Stimulated activated CD8-positive, alpha-beta memory T cell treated with anti-CD3 and anti-CD28 coated beads, Interleukin-12 subunit alpha, Interleukin-12 subunit beta, amount 100 ng/mL, for 4 hours (primary cell): ENCODE data around the gene GOLGA6C.
"Not testable (repeated sequence)": the region's sequence is repeated elsewhere in the genome, so short reads cannot be mapped to it uniquely, and the experiment has no call there.

Experiments used
- DNase-seq: peaks from one replicate; pipeline ENCODE4 v3.0.0-alpha.2; 2020; ENCODE audit warnings: low read depth

The GOLGA6C gene

DNA sequence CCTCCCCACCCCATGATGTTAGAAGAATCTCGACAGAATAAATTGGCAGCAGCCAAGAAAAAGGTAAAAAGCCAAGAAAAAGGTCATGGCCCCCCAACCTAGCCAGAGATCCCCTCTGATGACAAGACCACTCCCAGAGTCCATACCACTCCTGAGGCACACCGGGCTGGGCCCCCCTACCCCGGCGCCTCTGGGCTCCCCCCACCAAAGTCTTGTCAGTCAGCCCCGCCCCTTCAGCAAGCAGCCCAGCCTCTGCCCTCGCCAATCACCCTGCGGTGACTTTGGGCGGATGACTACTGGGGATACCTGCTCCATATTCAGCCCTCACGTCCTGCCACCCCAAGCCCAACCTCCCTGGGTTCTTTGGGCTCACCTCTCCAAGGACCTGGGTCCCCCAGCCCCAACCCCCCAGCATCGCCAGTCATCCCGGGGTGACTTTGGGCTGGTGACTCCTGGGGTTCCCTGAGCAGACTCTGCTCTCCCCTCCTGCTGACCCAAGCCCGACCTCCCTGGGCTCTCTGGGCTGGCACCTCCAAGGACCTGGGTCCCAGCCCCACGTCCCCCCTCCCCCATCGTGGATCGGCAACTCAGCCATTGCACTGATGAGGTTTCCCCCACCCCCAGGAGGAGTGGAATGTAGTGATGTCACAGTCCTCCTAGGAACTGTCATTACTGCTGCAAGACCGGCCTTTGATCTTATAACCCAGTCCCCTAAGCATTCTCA is 648 bp downstream of the GOLGA6C start:
- not testable (repeated sequence) for DNase-seq

DNA sequence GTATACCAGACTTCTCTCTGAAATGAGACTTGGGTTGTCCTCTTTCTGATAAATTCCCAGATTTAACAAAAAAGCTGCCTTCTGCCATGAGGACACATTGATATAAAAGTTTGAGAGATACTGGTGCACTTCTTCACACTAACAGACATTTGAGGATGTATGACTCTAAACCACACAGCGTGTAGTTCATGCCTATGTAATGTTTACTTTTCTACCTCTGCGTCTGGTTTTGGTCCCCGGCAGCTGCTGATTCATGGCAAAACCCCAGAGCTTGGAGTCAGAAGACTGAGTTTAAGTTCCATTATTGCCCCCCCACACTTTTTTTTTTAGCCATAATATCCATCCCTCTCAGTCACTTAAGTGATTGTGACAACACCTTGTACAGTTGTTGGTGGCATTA is 1.7 kb downstream of the GOLGA6C start:
- not testable (repeated sequence) for DNase-seq

DNA sequence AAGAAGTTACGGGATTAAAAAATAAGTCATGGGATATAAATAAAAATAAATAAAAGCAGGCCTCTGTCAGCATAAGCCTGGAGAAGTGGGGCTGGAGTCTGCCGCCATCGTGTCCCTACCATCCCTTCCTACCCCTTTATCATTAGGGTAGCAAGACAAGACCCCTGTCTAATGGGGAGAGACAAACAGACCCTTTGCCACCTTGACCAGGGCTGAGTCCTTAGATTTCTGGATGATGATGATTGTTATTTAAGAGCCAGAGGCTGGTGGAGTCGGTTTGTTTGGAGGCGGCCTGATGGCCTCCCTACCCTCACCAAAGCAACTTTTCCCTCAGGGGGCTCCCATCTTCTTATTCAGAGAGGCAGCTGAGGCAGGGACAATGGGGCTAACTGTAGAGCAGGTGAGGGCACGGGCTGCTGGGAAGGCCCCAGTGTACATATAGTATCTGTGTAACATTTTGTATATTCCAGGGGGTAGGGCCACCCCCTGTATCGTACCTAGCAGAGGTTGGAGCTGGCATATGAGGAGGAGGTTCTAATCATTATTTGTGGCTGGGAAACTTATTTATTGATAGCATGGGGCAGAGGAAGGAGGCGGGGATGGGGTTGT is 15.7 kb downstream of the GOLGA6C start:
- not testable (repeated sequence) for DNase-seq

DNA sequence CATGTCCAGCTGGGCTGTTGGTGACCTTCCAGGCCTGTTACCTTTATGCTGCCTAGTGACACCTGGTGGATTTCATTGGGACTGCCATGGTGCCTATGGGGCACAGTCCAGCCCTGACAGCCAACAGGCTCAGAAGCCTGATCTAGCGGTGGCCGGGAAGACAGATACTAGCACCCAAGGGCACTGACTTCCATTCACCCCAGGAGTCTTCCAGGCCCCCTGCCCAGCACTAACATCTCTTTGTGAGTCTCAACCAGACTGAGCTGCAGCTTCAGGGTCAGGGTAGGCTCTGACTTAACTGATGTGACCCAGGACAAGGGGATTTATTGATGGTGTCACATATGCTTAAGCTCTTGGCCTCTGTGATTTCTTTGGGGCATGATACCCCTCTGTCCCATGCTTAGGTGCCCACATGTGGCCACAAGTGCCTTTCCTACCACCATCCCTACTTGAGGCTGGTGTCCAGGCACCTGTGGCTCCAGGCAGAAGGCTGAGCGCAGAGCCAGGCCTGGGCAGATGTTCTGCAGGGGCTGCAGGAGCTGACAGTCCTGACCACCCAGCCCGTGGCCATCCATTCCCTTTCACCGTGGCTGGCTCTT is 16.5 kb downstream of the GOLGA6C start:
- DNase-seq, result peak; percentile 24

DNA sequence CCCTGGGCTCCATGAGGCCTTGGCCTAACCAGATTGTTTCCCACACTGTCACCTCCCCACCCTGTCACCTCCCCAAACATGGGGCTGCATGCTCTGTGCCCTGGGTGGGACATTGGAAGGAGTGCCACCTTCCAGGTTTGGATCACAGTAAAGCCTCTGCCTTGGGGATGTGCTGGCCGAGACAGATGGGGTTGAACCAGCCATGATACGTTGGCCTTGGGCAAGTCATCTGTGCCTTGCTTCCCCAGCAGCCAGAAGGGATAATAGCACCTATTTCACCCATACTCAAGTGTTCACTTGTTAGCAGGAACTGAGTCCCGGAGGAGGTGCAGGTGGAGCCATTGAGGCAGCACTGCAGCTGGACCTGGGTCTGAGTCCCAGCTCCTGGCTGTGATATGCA is 17.5 kb downstream of the GOLGA6C start:
- not testable (repeated sequence) for DNase-seq

DNA sequence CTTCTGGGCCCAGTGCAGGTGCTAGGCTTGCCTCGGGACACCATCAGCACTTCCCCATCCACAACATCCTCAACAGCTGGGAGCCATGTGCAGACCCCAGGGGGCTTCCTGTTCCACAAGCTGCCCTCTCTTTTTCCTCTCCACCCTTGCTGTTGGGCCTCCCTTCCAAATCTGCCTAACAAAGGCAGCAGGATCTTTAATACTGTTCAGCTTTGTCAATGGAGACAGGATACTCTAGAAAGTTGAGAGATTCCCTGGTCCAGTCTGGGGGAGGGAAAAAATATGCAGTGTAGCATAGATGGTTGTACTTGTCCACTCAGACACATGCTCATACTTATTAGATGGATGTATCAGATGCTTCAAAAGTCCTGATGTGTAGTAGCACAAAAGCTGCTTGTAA is 20.4 kb downstream of the GOLGA6C start:
- DNase-seq, result not testable (repeated sequence)

DNA sequence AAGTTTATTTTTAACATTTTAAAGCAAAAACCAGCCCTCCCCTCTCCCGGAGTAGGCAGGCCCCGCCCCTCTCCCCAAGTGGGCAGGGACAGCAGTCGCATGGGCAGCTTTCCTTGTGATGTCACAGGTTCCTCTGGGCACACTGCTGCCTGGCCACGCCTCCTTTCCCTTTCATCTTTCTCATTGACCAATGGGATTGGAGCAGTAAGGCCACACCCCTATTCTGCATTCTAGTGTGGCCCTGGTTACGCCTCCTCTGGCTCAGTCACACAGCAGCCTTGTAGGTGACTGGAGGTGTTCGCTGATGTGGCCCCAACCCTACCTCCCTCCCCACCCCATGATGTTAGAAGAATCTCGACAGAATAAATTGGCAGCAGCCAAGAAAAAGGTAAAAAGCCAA is 24.4 kb downstream of the GOLGA6C start, which contains the start of gene GOLGA6D:
GOLGA6D (plus strand) TSS at position 264 of the 400 bp plus-strand sequence; CDS start at position 305, 41 bp downstream.
- not testable (repeated sequence) for DNase-seq

DNA sequence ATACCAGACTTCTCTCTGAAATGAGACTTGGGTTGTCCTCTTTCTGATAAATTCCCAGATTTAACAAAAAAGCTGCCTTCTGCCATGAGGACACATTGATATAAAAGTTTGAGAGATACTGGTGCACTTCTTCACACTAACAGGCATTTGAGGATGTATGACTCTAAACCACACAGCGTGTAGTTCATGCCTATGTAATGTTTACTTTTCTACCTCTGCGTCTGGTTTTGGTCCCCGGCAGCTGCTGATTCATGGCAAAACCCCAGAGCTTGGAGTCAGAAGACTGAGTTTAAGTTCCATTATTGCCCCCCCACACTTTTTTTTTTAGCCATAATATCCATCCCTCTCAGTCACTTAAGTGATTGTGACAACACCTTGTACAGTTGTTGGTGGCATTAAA is 26.0 kb downstream of the GOLGA6C start:
- DNase-seq, result not testable (repeated sequence)

DNA sequence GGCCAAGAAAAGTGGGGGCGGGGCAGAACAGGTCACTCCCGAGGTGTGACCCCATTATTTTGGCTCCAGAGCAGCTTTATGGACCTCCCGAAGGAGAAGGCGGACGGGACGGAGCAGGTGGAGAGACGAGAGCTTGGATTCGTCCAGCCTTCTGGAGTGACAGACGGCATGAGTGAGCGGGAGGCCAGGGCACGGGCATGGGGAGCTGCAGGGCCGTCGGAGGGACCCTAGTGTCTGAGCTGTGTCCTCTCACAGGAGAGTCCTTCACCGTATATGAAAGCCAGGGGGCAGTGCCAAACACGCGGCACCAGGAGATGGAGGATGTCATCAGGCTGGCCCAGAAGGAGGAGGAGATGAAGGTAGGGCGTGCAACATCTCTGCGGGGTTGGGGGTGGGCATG is 35.5 kb downstream of the GOLGA6C start:
- DNase-seq, result not testable (repeated sequence)

DNA sequence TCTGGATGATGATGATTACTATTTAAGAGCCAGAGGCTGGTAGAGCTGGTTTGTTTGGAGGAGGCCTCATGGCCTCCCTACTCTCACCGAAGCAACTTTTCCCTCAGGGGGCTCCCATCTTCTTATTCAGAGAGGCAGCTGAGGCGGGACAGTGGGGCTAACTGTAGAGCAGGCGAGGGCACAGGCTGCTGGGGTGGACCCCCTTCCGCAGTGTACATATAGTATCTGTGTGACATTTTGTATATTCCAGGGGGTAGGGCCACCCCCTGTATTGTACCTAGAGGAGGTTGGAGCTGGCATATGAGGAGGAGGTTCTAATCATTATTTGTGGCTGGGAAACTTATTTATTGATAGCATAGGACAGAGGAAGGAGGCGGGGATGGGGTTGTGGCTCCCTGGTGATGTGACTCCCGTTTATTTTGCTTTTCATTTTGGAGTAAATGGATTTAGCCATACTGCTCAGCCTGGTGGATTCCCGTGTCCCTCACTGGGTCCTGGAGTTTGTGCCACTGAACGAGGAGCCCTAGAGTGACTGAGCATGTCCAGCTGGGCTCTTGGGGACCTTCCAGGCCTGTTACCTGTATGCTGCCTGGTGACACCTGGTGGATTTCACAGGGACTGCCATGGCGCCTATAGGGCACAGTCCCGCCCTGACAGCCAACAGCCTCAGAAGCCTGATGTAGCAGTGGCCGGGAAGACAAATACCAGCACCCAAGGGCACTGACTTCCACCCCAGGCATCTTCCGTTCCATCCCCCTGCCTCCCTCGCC is 40.6 kb downstream of the GOLGA6C start:
- DNase-seq, result not testable (repeated sequence)

DNA sequence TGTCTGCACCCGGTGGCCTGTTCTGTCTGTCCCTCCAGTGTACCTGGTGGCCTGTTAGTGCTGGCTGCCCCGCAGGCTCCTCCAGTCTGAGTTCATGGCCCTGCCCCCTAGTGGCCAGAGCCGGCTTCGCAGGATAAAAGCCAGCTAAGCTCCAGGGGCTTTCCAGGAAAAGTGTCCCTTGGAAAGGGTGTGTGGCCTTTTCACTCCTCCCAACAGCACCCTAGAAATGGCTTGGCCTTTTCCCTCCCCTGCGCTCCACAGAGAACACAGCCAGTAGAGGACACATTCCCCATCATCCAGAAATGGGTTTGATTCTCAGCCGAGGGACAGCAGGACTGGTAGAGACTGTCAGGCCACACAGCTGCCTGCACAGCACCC is 41.2 kb downstream of the GOLGA6C start:
- DNase-seq, result peak; percentile 32

DNA sequence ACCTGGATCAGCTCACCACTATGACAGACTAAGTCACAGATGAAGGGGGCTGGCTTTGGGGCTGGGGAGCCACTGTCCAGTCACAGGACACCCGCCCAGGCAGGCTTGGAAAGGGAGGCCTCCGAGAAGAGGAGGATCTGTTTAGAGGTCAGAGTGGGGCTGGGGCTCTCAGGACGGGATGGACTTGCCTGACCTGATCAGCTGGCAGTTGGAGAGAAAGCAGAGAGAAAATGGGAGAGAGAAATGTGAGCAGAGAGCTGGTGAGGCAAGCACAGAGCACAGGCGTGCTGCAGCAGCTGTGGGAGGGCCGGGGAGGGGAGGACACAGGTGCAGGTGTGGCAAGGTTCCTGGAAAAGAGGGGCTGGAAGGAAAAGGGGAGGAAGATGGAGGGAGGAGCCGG is 41.9 kb downstream of the GOLGA6C start:
- not testable (repeated sequence) for DNase-seq

DNA sequence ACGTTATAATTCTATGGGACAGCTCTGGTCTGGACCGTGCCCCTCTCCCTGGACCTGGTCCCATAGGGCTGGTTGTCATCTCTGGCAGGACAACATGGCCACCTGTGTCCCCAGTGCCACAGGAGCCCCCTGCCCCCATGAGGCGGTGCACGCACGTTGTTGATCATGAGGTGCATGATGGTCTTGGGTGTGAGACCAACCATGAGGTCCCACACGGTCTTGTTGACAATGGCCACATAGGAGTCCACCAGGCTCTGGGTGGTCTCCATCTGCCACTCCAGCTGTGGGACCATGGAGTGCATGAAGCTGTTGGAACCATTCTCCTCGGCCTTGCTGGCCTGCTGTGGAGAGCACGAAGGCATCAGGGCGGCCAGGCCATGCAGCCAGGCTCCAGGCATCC is 44.2 kb downstream of the GOLGA6C start:
- DNase-seq, result no peak

DNA sequence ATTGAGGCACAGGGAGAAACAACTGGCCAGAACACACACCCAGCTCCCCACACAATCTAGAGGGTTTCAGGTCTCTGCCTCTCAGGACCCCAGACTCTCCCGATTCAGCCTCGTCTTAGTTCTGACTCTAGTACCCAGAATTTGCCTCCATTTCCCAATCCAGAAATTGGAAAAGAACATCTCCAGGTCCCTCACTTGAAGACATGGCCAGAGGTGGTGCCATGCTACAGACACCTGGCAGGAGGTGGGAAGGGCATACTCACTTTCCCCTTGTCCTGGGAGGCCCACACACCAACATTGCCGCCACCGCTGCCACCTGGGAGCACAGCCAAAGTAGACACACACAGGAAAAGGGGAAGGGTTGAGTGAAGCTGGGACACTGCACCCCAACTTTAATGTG is 44.6 kb downstream of the GOLGA6C start:
- DNase-seq, result not testable (repeated sequence)

DNA sequence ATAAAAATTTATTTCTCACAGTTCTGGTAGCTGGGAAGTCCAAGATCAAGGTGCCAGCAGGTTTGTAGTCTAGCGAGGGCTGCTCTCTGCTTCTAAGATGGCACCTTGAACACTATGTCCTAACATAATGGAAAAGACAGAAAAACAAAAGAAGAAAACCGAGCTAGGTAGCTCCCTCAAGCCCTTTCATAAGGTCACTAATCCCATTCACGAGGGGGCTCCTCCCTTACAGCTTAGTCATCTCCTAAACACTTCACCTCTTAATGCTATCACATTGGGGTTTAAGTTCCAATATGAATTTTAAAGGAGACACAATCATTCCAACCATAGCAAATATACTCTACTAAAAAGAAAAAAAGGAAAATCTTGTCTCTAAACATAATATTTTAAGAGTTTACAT is 48.1 kb downstream of the GOLGA6C start:
- no peak for DNase-seq

DNA sequence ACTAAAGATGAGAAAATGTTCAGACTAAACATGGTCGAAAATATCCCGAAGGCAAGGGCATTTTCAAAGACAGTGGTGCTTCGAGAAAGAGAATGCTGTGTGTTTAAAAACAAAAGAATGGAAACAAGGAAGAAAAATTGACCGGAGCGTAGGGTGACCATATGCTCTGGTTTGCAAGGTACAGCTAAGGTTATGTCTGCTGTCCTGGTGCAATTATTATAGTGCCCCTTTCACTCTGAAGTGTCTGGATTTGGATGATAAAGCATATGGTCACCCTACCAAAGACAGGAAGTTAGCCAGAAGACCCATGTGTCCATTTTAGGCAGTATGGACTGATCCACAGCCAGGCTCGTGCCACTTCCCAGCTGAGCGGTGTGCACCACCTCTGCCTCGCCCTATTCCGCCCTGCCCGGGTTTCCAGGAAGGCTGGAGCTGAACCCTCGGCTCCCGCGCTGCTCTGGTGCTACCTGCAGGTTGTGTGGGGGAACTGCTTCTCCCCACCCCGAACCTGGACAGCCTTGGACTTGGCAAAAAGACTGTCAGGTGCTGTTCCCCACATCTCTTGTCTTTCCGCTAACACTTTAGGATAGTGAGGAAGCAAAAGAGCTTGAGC is 49.8 kb downstream of the GOLGA6C start:
- no peak for DNase-seq

DNA sequence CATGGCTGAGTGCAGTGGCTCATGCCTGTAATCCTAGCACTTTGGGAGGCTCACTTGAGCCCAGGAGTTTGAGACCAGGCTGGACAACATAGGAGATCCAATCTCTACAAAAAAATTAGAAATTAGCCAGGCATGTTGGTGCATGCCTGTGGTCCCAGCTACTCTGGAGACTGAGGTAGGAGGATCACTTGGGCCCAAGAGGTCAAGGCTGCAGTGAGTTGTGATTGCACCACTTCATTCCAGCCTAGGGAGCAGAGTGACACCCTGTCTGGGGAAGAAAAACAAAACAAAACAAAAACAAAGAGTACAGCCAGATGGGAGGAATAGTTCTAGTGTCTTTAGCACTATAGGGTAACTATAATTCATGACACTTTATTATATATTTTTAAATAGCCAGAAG is 51.6 kb downstream of the GOLGA6C start:
- DNase-seq, result no peak

DNA sequence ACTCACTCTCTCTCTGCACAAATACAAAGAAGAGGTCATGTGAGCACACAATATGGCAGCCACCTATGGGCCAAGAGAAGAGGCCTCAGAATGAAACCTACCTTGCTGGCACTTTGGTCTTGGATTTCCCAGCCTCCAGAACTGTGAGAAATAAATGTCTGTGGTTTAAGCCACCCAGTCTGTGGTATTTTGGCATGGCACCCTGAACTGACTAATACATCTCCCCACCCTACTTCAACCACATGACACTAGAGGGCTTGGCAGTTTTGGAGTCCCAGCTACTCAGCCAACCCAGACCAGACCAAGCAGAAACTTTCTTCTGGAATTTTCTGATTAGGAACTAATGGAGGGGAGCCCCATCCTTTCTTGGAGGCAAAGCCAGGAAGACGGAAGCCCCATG is 54.4 kb downstream of the GOLGA6C start:
- DNase-seq, result not testable (repeated sequence)

DNA sequence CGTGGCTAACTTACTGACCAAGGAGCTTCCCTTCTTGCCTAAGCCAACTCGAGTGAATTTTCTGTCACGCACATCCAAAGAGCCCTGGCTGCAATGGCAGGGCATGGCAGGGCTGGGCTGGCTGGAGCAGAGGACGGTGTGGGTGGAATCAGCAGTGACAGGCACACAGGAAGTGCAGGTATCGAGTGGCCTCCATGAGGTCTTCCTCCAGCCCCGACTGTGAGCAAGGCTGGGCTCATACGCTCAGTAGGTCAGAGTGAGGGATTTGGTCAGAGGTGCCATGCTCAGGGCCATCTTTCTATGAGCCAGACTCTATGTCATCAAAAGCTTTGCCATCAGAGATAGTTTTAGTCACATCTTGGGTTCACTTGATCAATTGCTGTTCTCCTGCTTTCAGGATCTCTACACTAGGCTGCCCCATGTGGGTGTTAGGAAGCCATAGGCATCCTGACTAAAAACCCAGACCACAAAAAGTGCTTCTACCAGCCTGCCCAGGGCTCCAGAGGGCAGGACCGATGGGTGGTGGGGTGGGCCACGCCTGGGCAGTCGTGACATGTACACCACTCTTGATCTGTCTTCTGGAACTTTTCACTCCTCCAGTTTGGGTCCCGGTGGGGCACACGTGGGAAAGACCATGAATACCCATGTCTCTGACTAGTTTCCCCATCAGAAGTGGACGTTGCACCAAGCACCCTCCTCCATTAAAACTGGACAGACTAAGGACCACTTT is 55.1 kb downstream of the GOLGA6C start:
- DNase-seq, result no peak

DNA sequence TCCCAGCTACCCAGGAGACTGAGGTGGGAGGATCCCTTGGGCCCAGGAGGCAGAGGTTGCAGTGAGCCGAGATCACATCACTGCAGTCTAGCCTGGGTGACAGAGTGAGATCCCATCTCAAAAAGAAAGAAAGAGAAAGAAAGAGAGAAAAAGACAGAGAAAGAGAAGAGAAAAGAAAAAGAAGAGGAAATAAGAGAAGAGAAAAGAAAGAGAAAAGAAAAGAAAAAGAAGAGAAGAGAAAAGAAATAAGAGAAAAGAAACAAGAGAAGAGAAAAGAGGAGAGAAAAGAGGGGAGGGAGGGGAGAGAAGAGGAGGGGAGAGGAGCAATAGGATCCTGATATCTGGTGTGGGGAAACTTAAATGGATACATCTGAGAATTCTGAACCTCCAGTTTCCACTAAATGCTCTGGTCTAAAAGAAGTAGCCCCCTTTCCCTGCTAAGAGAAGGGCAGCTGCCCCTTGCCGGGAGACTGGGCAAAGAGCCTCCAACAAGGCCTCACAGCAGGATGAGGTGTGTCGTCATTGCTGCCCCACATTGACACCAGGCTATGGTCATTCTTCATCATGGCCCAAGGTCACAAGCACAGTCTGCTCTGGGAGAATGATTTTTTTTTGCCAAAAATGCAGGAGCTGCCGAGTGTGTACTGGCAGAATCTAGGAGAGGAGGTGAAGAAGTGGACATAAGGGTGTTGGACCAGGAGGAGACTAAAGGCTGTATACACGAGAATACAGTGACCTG is 56.6 kb downstream of the GOLGA6C start:
- no peak for DNase-seq
